Adipose tissue (tissue), 3 donors: ENCODE data around the gene TPD52L1. TPM values are rescaled to one million over a fixed set of nuclear protein-coding genes. Genes with fewer than 3 reads are reported as not detected.

Experiments
- H3K27ac ChIP-seq: one replicate; pipeline ENCODE4 v1.5.1; 2013; ENCODE audit warnings: low read depth, low read length
- WGBS, 3 donors: extraction: QIAGEN DNeasy Blood & Tissue Kit; methylation state at CpG; one replicate each; pipeline ENCODE4 v1.1.7; 2013; 5-methylcytosine and 5-hydroxymethylcytosine counted together
- polyA plus RNA-seq, 3 donors: library from polyadenylated mRNA; stranded (reverse); fragments of 200-250 nt; gene quantifications; one replicate each; pipeline ENCODE4 v1.2.3, GENCODE V29; 2013
- donor health status: healthy with polysubstance abuse.
- donor health status: Bipolar disorder and iron deficiency.
- donor health status: healthy.

The TPD52L1 gene
- polyA plus RNA-seq, 3 donors: 37.3 to 76.6 (median 38.3) TPM

DNA sequence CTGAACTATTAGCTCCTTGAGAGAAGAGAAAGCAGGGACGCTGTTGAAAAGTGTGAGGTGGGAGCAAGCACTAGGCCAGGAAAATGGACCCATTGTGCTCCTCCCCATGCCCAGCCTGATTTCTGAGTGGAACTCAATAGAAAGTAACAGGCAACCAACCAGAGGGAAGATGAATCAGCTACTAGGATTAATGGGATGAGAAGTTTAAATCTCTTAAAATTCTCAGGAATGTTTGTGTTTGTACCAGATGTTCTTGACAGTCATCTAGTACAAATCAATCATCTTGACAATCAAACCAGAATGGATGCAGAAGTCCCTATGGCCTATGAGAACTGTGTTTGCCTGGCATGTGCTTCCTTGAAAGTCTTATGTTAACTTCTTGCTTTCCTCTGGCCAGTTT lies 99.3 kb downstream of the TPD52L1 start:
- 87 to 100% (median 91%) methylated on average over 1 of the region's 1 CpG for WGBS, 3 donors
- no peak overlapping the region for H3K27ac ChIP-seq

DNA sequence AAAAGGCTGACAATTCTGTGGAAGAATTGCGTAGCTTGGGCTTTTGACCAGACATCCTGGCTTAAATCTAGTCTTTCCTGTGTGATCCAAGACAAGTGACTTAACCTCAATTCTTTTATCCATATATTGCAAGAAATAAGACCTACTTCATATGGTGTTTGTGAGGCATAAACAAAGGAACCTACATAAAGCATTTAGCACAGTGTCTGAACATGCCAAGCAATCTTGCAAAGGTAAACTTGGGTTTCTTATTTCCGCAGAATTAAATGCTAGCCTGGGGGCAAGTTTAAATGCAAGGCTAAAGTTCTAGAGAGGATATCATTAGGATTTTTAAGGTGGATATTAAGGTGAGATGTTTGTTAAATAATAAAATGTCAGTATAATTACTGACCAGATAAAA lies 100.3 kb downstream of the TPD52L1 start:
- WGBS, 3 donors: 96 to 99% (median 97%) methylated on average over 2 of the region's 2 CpGs
- no peak overlapping the region for H3K27ac ChIP-seq

DNA sequence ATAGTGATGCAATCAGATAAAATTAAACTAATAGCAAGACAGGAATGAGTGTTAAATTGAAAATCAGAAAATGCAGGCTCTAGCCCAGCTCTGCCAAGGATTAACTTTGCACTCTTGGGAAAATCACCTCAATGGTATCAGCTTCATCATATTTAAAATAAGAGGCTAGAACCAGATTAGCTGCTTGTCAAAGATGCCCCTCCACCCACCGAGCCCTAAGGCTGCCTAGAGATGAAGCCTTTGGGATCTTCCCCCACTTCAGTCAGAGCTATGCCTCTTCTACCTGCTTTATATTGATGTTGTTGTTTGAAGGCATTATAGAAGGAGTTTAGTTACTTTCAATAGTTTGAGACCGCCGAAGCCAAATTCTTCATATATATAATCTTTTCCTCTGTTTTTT lies 100.7 kb downstream of the TPD52L1 start:
- H3K27ac ChIP-seq: no peak overlapping the region
- WGBS, 3 donors: 92 to 98% (median 95%) methylated on average over 3 of the region's 3 CpGs

DNA sequence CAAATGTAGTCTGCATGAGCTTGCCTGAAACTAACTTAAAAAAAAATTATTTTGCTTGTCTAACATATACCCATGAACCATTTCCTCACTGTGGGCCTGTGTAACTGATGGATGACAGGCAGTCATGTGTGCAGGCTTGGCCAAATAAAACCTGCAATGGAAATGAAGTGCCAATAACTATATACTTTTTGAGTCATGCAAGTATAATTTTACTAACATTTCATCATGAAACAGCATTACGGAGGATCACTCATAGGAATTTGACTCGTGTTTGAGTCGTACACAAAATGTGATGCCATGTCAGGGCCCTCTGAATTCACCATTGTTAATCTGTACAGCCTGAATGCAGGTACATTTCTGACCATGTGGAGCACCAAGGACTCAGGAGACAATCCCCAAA lies 101.6 kb downstream of the TPD52L1 start:
- no peak overlapping the region for H3K27ac ChIP-seq
- 80 to 81% (median 80%) methylated on average over 3 of the region's 3 CpGs for WGBS, 3 donors

DNA sequence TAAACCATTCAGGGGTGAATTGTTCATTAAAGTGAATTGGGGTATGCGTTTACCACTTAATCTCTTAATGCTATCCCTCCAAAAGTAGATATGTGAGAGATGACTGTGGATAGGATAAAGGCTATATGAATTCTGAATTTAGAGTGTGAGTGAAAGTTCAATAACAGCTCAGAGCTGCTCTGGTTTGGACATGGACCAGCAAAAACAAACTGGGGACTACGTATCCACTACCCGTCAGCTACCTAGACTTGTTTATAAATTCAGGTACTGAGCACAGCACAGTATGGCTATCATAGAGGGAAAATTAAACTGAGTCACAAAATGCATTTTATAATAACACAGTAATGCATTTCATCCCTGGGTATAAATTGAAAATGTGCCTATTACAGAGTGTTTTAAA lies 103.8 kb downstream of the TPD52L1 start:
- 92 to 98% (median 96%) methylated on average over 3 of the region's 3 CpGs for WGBS, 3 donors
- H3K27ac ChIP-seq: no peak overlapping the region

DNA sequence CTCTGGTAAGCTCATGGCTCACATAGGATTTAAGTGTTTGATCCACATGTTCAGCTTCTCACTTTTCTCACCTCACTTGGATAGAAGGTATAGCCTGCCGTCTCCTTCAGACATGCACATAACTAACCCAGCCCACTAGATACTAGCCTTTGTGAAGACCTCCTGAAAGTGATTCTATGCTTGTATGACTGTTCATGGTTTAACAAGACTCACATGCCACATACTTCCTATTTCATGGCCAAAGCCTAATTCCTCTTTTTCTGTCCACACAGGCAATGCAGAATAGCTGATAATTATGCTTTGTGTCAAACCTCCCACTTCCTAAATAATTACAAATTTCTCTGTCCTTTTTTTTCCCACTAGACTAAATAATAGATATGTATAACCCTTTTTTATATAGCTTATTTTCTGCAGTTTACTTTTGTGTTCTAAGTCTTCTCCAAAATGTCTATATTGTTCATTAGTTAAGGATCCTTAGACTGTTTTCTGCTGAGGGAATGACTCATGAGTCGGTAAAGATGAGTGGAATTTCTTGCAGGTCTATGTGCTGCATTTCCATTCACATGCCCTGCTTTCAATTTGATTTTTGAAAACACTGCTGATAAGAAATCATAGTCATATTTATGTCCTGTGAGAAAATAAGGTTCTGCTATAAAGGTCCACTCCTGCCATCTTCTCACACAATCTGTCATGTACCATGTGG lies 105.2 kb downstream of the TPD52L1 start:
- 80 to 99% (median 81%) methylated on average over 2 of the region's 2 CpGs for WGBS, 3 donors
- H3K27ac ChIP-seq: no peak overlapping the region

DNA sequence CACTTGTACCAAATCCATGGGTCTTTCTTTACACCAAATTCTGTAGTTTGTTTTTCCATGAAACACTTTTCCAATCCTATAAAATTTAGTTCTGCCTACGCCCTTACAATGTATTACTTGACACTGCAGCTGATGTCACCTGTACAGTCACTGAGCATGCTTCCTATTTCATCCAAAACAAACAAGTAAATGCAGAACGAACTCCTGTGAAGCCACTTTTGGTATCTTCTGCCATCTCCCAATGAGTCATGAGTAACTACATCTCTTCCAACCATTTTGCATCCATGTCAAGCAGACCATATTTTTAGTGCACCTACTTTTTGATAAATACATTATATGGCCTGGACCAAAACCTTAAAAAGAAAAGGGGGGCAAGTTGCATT lies 105.8 kb downstream of the TPD52L1 start:
- 83 to 90% (median 87%) methylated on average over 2 of the region's 2 CpGs for WGBS, 3 donors
- H3K27ac ChIP-seq: no peak overlapping the region

DNA sequence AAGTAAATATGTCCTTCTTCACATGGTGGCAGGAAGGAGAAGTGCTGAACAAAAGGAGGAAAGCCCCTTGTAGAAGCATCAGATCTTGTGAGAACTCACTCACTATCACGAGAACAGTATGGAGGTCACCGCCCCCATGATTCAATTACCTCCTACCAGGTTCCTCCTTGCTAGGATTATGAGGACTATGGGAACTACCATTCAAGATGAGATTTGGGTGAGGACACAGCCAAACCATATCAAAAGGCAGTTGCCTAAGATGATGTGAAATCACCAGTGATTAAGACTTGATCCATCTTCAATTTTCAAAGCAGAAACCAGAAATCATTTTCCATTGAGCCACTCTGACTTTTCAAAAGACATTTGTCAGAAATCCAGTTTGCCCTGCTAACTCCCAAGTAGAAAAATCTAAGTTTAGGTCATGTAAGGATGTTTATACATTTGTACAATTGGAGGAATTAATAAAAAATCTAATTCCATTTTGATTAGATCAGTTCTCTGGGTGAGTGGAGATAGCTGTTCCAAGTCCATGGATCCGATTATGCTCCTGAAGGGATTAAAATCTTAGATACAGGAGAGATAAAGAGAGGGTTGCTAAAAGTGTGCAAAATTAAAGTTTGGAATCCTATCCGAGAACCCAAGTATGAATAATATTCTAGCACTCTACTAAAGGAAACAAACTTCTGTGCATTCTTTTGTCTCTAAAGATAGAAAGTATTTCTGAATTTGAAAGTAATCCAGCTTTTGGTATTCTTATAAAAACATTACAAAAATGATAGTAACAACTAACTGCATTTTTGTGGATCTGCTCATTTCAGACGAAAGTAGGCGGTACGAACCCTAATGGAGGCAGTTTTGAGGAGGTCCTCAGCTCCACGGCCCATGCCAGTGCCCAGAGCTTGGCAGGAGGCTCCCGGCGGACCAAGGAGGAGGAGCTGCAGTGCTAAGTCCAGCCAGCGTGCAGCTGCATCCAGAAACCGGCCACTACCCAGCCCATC lies 108.7 kb downstream of the TPD52L1 start:
- WGBS, 3 donors: 74 to 88% (median 75%) methylated on average over 12 of the region's 12 CpGs
- H3K27ac ChIP-seq: no peak overlapping the region

DNA sequence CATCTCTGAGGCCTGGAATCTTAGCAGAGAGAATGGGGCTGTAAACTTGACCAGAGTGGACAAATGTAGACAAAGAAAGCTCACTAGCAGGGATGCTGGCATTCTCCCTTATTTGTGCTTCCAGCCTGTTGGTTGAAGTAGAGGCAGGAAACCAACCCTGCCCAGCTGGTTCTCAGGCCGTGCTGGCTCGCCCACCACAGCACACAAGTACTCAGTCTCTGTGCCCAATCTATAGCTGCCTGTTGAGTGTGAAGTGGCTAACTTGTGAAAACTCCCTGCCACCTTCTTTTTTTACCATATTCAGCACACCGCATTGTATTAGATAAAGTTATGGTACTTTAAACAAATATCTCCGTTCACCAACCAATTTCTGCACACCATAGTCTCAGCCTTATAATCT lies 110.9 kb downstream of the TPD52L1 start:
- no peak overlapping the region for H3K27ac ChIP-seq
- WGBS, 3 donors: 79 to 96% (median 84%) methylated on average over 4 of the region's 4 CpGs

DNA sequence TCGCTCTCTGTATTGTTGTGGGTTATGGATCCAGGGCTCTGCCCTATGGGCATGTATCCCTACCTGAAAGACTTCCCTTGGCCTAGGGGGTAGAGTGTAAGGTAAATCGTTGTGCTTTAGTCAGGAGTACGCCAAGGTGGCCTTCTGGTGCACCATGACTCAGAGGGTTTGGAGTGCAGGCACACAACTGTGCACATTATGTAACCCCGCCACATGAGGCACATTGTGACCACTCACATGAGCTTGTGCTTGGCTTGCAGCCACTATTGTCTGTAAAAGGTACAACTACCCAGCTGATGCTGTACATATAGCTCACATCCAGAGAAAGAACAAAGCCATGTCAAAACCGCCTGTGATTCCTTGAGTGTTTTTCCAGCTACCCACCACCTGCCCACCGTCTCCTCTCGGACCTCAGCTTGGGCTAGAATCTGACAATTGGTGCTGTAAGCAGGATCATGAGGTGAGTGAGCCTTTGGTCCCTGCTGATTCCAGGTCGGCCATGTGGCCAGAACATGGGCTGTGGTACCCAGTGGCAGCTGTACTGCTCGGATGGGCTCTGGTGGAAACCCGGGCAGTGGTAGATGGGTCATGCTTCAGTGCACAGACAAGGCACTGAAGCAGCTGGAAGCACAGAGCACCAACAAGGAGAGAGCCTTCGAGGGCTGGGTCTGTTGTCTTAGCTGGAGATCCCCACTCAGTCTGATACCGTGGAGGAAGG lies 114.4 kb downstream of the TPD52L1 start:
- no peak overlapping the region for H3K27ac ChIP-seq
- 91 to 93% (median 91%) methylated on average over 12 of the region's 12 CpGs for WGBS, 3 donors

DNA sequence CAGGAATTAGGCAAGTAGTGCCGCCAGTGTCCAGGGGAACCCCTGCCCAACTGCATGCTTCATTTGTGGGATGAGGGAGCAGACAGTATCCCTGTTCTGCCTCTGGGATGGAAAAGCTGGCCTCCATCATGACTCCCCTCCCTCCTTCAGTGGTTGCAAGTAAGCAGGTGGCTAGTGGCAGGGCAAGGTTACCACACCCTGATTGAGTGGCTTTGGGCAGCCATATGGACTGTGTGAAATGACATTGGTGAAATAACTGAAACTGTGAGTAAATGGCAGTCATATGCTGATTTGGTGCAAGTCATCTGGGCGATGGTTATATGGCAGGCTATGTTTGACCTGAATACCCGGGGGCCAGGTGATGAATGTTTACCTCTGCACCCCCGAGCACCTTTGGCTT lies 115.2 kb downstream of the TPD52L1 start:
- no peak overlapping the region for H3K27ac ChIP-seq
- WGBS, 3 donors: 92 to 97% (median 97%) methylated on average over 4 of the region's 4 CpGs

DNA sequence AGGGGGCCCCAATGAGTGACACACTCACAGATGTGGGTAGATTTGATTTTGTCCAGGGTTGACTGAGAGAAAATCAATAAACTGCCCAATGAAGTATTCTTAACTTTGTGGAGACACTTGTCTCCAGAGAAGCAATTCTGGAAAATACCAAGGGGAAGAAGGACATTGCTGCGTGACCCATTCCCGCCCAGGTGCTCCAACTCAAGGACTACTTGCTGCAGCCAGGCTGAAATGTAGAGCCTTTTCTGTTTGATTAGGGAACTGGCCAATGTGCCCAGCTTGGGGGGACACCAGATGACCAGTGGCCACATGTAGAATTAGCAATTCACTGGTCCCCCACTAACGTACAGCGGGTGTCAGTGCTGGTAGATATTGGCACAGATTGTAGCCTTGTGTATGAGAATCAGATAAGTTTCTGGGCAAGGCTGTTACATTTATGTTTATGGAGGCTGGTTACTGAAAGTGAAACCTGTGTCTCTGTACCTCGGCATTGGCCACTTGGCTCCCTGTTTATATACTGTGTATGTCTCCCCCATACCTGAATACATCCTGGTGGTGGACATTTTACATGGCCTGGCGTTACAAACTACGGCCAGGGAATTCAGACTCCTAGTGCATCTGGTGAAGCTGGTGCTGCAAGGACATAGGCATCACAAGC lies 115.9 kb downstream of the TPD52L1 start:
- WGBS, 3 donors: 77 to 98% (median 95%) methylated on average over 7 of the region's 7 CpGs
- no peak overlapping the region for H3K27ac ChIP-seq

DNA sequence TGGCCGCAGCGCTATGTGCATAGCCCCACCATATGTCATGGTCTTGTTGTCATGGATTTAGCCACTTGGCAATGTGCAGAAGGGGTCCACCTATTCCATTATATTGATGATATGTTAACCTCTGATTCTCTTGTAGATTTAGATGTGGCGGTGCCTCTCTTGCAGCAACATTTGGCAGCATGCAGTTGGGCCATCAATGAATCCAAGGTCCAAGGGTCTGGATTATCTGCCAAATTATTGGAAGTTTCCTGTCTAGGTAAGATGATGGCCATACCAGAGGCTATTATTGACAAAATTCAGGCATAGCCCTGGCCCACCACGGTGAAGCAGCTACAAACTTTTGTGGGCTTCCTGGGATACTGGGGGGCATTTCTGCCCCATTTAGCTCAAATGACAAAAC lies 116.8 kb downstream of the TPD52L1 start:
- H3K27ac ChIP-seq: no peak overlapping the region
- 98 to 99% (median 98%) methylated on average over 4 of the region's 4 CpGs for WGBS, 3 donors

DNA sequence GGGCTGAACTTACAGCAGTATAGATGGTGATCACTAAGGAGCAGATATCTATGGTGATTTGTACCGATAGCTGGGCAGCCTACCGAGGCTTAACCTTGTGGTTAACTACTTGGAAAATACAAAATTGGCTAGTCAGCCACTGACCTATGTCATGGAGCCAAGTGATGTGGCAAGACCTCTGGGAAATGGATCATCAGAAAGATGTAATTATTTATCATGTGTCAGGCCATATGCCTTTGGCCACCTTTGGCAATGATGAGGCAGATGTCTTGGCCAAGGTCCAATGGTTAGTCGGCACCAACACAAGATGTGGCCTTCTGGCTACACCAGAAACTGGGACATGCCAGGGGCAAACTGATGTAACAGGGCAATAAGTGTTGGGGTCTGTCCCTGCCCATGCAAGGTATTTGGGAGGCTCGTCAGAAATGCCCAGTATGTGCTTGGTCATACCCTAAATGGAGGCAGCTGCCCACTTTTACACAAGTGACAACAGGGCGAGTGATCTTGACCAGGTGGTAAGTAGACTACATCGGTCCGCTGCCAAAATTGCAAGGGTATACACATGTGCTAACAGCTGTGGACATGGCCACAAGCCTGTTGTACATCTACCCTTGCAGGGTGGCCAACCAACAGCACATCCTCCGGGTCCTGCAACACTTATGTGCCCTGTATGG lies 118.0 kb downstream of the TPD52L1 start:
- WGBS, 3 donors: 91 to 96% (median 93%) methylated on average over 8 of the region's 8 CpGs
- no peak overlapping the region for H3K27ac ChIP-seq

DNA sequence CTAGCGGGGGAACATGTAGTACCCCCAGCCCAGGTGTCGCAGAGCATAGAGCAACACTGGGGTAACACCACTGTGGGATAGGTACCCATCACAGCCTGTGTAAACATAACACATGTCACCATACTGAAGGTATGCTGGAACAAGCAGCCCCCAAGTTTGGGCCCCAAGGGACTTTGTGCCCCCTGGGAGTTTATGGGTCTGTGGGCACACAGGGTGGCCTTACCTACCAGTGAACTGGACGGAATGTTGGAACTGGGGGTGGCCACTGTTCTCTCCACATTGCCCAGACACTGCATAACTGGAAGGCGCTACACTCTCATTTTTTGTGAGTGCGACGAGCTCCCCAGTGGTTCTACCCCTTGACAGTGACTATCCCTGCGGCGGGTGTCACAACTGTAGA lies 119.7 kb downstream of the TPD52L1 start:
- 95 to 98% (median 97%) methylated on average over 8 of the region's 8 CpGs for WGBS, 3 donors
- H3K27ac ChIP-seq: no peak overlapping the region

DNA sequence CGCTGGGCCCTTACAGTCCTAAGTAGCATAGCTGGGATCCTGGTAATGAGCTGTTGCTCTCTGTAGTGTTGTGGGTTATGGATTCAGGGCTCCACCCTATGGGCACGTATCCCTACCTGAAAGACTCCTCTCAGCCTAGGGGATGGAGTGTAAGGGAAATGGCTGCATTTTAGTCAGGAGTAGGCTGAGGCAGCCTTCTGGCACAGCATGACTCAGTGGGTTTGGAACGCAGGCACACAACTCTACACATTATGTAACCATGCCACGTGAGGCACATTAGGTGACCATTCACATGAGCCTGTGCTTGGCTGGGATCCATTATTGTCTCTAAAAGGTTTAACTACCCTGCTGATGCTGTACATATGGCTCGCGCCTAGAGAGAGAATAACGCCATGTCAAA lies 120.4 kb downstream of the TPD52L1 start:
- 87 to 92% (median 91%) methylated on average over 7 of the region's 7 CpGs for WGBS, 3 donors

DNA sequence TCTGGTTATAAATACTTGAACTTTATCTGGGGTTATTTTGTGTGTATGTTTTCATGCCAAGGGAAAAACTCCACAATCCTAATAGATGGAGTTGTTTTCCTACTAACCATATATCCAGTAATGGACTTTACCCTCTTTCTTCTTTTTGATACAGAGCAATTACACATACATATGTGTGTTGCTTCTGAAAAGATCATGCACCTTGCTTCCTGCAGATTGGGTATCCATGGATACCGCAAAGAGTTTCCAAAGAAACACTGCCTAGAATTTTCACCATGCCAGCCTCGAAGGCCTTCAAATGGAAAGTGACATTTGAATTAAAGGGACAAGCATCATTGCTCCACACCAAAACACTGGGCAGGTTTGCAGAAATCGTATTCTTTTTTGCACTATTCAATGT lies 121.4 kb downstream of the TPD52L1 start:
- no peak overlapping the region for H3K27ac ChIP-seq
- 64 to 89% (median 81%) methylated on average over 3 of the region's 3 CpGs for WGBS, 3 donors

More for the DNA sequence above, 120.4 kb downstream of the TPD52L1 start:
- no peak overlapping the region for H3K27ac ChIP-seq

DNA sequence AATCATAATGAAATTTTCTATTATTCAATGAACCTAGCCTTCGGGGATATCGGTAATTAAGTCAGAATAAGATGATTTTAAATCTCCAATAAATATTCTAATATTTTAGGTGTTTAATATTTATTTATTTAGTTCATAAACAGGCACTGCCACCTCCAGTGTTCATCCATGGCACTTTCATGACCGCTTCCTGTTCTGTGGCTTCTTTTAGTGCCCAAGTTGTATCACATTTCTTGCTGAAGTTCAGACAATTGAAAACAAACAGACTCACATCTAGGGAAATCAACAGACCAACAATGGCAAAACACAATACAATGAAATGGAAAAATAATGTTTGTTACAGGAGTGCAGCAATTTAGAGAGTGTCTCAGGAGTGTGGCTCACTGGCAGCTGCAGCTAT lies 122.2 kb downstream of the TPD52L1 start:
- H3K27ac ChIP-seq: no peak overlapping the region
- WGBS, 3 donors: 95 to 97% (median 97%) methylated on average over 3 of the region's 3 CpGs
